Rectal smooth muscle tissue (tissue), 1 donor: ENCODE data around the gene PMPCA.
A peak's percentile ranks its signal among the peaks of the same experiment; 100 is the strongest.

ENCODE experiments used
- H3K27ac ChIP-seq: one replicate; pipeline ENCODE4 v1.7.0; 2013; ENCODE audit warnings: low read depth, low read length, inconsistent platforms
- H3K27me3 ChIP-seq: one replicate; pipeline ENCODE4 v1.7.0; 2013; ENCODE audit warnings: low read length; ENCODE audit not compliant: control insufficient read depth, insufficient read depth
- H3K36me3 ChIP-seq: one replicate; pipeline ENCODE4 v1.7.0; 2013; ENCODE audit warnings: low read length; ENCODE audit not compliant: control insufficient read depth, insufficient read depth
- H3K4me1 ChIP-seq: one replicate; pipeline ENCODE4 v1.7.0; 2013; ENCODE audit warnings: low read length; ENCODE audit not compliant: control insufficient read depth, insufficient read depth
- H3K4me3 ChIP-seq: one replicate; pipeline ENCODE4 v1.7.0; 2013; ENCODE audit warnings: low read length
- H3K9ac ChIP-seq: one replicate; pipeline ENCODE4 v1.7.0; 2013; ENCODE audit warnings: low read length

The PMPCA gene

GRCh38 chr9:136368190-136368589 is 42.3 kb upstream of the PMPCA start:
- no peaks in the 10 kb centered on the region for H3K27me3 ChIP-seq
- no peak overlapping the region for H3K9ac ChIP-seq
- no peaks in the 10 kb centered on the region for H3K36me3 ChIP-seq
- H3K4me3 ChIP-seq = no peak overlapping the region
- no peak overlapping the region for H3K27ac ChIP-seq
- peaks cover 6% of the 10 kb centered on the region for H3K4me1 ChIP-seq

GRCh38 chr9:136370037-136370436 is 40.4 kb upstream of the PMPCA start:
- Histone ChIP-seq H3K4me1 (peaks cover 2% of the 10 kb centered on the region), H3K9ac (no peak overlapping the region), H3K36me3 (no peaks in the 10 kb centered on the region), H3K27ac (no peak overlapping the region), H3K4me3 (no peak overlapping the region), H3K27me3 (no peaks in the 10 kb centered on the region)

GRCh38 chr9:136370687-136371532 is 39.5 kb upstream of the PMPCA start:
- Histone ChIP-seq H3K4me1 (peaks cover 2% of the 10 kb centered on the region), H3K9ac (no peak overlapping the region), H3K36me3 (no peaks in the 10 kb centered on the region)

GRCh38 chr9:136371533-136371880 is 39.0 kb upstream of the PMPCA start:
- Histone ChIP-seq H3K4me1 (peaks cover 2% of the 10 kb centered on the region), H3K27me3 (no peaks in the 10 kb centered on the region), H3K9ac (no peak overlapping the region), H3K4me3 (no peak overlapping the region), H3K36me3 (no peaks in the 10 kb centered on the region), H3K27ac (no peak overlapping the region)

More at GRCh38 chr9:136370687-136371532, 39.5 kb upstream of the PMPCA start:
- no peak overlapping the region for H3K4me3 ChIP-seq
- no peaks in the 10 kb centered on the region for H3K27me3 ChIP-seq
- no peak overlapping the region for H3K27ac ChIP-seq

GRCh38 chr9:136372006-136372405 is 38.5 kb upstream of the PMPCA start:
- no peaks in the 10 kb centered on the region for H3K27me3 ChIP-seq
- H3K4me3 ChIP-seq = no peak overlapping the region
- no peaks in the 10 kb centered on the region for H3K36me3 ChIP-seq
- H3K9ac ChIP-seq = no peak overlapping the region
- no peak overlapping the region for H3K27ac ChIP-seq
- peaks cover 2% of the 10 kb centered on the region for H3K4me1 ChIP-seq

GRCh38 chr9:136372561-136373299 is 37.7 kb upstream of the PMPCA start:
- Histone ChIP-seq H3K36me3 (no peaks in the 10 kb centered on the region), H3K27me3 (no peaks in the 10 kb centered on the region), H3K27ac (no peak overlapping the region), H3K4me3 (peak overlapping the region; percentile 5), H3K4me1 (peaks cover 2% of the 10 kb centered on the region), H3K9ac (no peak overlapping the region)

- H3K27ac ChIP-seq = no peak within 1 kb of the TSS
- H3K36me3 ChIP-seq = no peaks in the 10 kb centered on the region
- peak within 1 kb of the TSS; percentile 5 for H3K4me3 ChIP-seq
- H3K27me3 ChIP-seq = no peaks in the 10 kb centered on the region
- H3K4me1 ChIP-seq = peaks cover 2% of the 10 kb centered on the region
- no peak within 1 kb of the TSS for H3K9ac ChIP-seq
These were observed 36.9 kb upstream of the PMPCA start, which contains the start of gene CARD9 for GRCh38 chr9:136373300-136374182. TSS of gene CARD9 (minus strand) at chr9:136373669. CDS start at chr9:136372078, 1,591 bp downstream.

- Histone ChIP-seq H3K36me3 (no peaks in the 10 kb centered on the region), H3K9ac (no peak overlapping the region), H3K27me3 (no peaks in the 10 kb centered on the region), H3K4me1 (peaks cover 2% of the 10 kb centered on the region), H3K4me3 (no peak overlapping the region), H3K27ac (no peak overlapping the region)
These were observed 36.3 kb upstream of the PMPCA start for GRCh38 chr9:136374183-136374575.

- H3K9ac ChIP-seq = no peak overlapping the region
- no peak overlapping the region for H3K27ac ChIP-seq
- H3K27me3 ChIP-seq = no peaks in the 10 kb centered on the region
- peaks cover 2% of the 10 kb centered on the region for H3K4me1 ChIP-seq
- no peaks in the 10 kb centered on the region for H3K36me3 ChIP-seq
- no peak overlapping the region for H3K4me3 ChIP-seq
These were observed 35.4 kb upstream of the PMPCA start for GRCh38 chr9:136375096-136375495.

- no peak overlapping the region for H3K4me3 ChIP-seq
These were observed 34.0 kb upstream of the PMPCA start for GRCh38 chr9:136376457-136376856.

GRCh38 chr9:136377341-136378169 is 32.9 kb upstream of the PMPCA start:
- no peak overlapping the region for H3K4me3 ChIP-seq
- no peak overlapping the region for H3K9ac ChIP-seq
- H3K36me3 ChIP-seq = peaks cover 7% of the 10 kb centered on the region
- no peak overlapping the region for H3K27ac ChIP-seq
- no peaks in the 10 kb centered on the region for H3K27me3 ChIP-seq
- peaks cover 2% of the 10 kb centered on the region for H3K4me1 ChIP-seq

More at GRCh38 chr9:136376457-136376856, 34.0 kb upstream of the PMPCA start:
- Histone ChIP-seq H3K4me1 (peaks cover 2% of the 10 kb centered on the region), H3K36me3 (no peaks in the 10 kb centered on the region), H3K27me3 (no peaks in the 10 kb centered on the region), H3K9ac (no peak overlapping the region), H3K27ac (no peak overlapping the region)
